HTERT RPE-1 (cell line): Measurements from ENCODE around the gene POLD3.

Experiments
- in situ Hi-C: fragments of 300-500 bp; cut with MboI; formaldehyde crosslinking; loops from 4 replicates; pipeline ENCODE4 v1.14.3; 2020; ENCODE audit warnings: low sequenced_read_pairs

The POLD3 gene

DNA sequence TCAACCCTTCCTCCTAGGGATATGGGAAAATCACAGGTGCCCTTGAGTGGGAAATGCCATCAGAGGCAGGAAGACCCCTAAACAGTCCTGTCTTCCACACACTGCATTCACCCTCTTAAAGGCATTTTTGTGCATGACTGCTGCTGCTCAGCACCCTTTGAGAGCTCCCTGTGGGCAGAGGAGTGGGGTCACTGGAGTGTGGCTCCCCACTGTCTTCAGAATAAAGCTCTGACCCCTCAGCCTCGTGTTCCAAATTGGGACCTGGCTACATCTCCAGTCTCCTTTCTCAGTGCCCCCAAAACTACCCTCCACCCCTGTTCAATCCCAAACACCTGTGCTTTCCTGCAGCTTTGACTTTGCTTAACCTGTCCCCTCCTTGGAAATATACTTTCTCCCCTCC is 92.3 kb downstream of the POLD3 start:
- in situ Hi-C loops: no loop called here

DNA sequence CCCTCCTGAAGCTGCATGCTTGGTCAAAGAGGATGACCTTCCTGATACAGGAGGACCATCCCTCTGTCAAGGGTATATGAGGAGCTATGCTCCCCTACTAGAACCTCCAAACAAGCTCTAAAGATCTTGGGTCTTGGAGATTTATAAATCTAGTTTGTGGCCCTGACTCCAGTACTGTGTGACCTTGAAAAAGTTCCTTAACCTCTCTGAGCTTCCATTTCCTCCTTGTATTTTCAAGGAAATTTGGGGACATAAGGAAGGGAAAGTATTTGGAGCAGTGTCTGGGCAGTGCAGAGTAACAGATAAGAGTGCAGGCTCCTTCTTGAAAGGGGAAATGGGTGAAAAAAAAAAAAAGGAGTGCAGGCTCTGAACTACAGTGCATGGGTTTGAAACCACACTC is 93.0 kb downstream of the POLD3 start:
- in situ Hi-C loops: no loop called here

DNA sequence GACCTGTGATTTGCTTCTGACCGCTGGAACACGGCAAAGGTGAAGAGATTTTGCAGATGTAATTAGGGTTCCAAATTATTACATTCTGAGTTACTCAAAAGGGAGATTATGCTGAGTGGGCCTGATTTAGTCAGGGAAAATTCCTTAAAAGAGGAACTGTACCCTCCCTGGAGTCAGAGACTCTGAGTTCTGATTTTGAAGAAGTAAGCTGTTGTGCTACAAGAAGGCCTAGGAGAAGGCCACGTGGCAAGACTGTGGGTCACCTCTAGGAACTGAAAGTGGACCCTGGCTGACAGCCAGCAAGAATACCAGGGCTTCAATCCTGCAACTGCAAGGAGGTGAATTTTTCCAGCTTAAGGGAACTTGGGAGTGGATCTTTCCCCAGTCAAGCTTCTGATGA is 93.5 kb downstream of the POLD3 start:
- in situ Hi-C loops: no loop called here

- in situ Hi-C loops: no loop called here
Observed at GRCh38 chr11:74686792-74687191, 94.4 kb downstream of the POLD3 start.

GRCh38 chr11:74687237-74688023 is 95.0 kb downstream of the POLD3 start:
- in situ Hi-C loops: no loop called here

GRCh38 chr11:74689666-74690065 is 97.3 kb downstream of the POLD3 start:
- in situ Hi-C loops: no loop called here

DNA sequence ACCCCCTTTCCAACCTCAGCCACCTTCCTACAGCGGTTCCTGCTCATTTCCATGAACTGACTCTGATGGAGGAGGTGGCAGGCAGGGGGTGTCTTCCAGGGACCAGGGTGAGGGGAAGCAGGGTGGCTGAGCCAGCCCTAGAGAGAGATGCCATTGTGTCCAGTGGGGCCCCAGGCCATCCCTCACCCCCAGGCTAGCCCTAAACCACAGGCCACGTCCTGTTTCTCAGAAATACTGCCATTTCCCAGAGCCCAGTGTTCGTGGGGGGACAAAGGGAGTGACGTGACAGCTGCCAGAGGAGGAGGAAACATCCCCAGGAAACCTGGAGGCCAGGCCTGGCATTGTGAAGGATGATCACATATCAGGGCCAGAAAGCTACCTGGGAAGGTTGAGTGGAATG is 99.4 kb downstream of the POLD3 start:
- in situ Hi-C loops: no loop called here
